Measurements from ENCODE around the gene CACNA1H.

CACNA1H gene

GRCh38 chr16:1145383-1146100 is 7.4 kb upstream of the CACNA1H start:
- TF ChIP-seq, protein P1, sequence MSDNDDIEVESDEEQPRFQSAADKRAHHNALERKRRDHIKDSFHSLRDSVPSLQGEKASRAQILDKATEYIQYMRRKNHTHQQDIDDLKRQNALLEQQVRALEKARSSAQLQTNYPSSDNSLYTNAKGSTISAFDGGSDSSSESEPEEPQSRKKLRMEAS (IDR thresholded peaks at IDR 0.05; ENCODE audit: low read depth, low read length), result no peak
- TF ChIP-seq, protein P2, sequence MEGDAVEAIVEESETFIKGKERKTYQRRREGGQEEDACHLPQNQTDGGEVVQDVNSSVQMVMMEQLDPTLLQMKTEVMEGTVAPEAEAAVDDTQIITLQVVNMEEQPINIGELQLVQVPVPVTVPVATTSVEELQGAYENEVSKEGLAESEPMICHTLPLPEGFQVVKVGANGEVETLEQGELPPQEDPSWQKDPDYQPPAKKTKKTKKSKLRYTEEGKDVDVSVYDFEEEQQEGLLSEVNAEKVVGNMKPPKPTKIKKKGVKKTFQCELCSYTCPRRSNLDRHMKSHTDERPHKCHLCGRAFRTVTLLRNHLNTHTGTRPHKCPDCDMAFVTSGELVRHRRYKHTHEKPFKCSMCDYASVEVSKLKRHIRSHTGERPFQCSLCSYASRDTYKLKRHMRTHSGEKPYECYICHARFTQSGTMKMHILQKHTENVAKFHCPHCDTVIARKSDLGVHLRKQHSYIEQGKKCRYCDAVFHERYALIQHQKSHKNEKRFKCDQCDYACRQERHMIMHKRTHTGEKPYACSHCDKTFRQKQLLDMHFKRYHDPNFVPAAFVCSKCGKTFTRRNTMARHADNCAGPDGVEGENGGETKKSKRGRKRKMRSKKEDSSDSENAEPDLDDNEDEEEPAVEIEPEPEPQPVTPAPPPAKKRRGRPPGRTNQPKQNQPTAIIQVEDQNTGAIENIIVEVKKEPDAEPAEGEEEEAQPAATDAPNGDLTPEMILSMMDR (IDR thresholded peaks at IDR 0.05; ENCODE audit: low read depth, low read length), result no peak
- TF ChIP-seq POLR2A (IDR thresholded peaks at IDR 0.05; ENCODE audit: extremely low read depth, insufficient read length) (no peak), MYC (IDR thresholded peaks at IDR 0.05; ENCODE audit: low read depth, low read length) (no peak)
- no peak for DNase-seq (ENCODE audit: low read depth)
- H3K4me3 ChIP-seq (ENCODE audit: low read depth, low read length), result no peak overlapping the region

- no peak overlapping the region for H3K4me3 ChIP-seq (ENCODE audit: low read depth, low read length)
- DNase-seq (ENCODE audit: low read depth), result no peak
- TF ChIP-seq POLR2A (IDR thresholded peaks at IDR 0.05; ENCODE audit: extremely low read depth, insufficient read length) (no peak), MYC (IDR thresholded peaks at IDR 0.05; ENCODE audit: low read depth, low read length) (no peak)
- TF ChIP-seq, protein P2 (IDR thresholded peaks at IDR 0.05; ENCODE audit: low read depth, low read length), result no peak
- TF ChIP-seq, protein P1 (IDR thresholded peaks at IDR 0.05; ENCODE audit: low read depth, low read length), result no peak
Observed at GRCh38 chr16:1146409-1146808, 6.5 kb upstream of the CACNA1H start.

GRCh38 chr16:1147027-1147426 is 5.9 kb upstream of the CACNA1H start:
- H3K4me3 ChIP-seq (ENCODE audit: low read depth, low read length), result no peak overlapping the region
- TF ChIP-seq, protein P2 (IDR thresholded peaks at IDR 0.05; ENCODE audit: low read depth, low read length), result no peak
- TF ChIP-seq, protein P1 (IDR thresholded peaks at IDR 0.05; ENCODE audit: low read depth, low read length), result no peak
- no peak for TF ChIP-seq MYC (IDR thresholded peaks at IDR 0.05; ENCODE audit: low read depth, low read length)
- no peak for DNase-seq (ENCODE audit: low read depth)

- H3K4me3 ChIP-seq (ENCODE audit: low read depth, low read length), result no peak overlapping the region
- DNase-seq (ENCODE audit: low read depth), result no peak
- TF ChIP-seq, protein P1 (IDR thresholded peaks at IDR 0.05; ENCODE audit: low read depth, low read length), result no peak
- TF ChIP-seq MYC (IDR thresholded peaks at IDR 0.05; ENCODE audit: low read depth, low read length) (no peak), POLR2A (IDR thresholded peaks at IDR 0.05; ENCODE audit: extremely low read depth, insufficient read length) (no peak)
- TF ChIP-seq, protein P2 (IDR thresholded peaks at IDR 0.05; ENCODE audit: low read depth, low read length), result no peak
Observed at GRCh38 chr16:1149101-1149636, 3.7 kb upstream of the CACNA1H start.

GRCh38 chr16:1150511-1150982 is 2.4 kb upstream of the CACNA1H start:
- DNase-seq (ENCODE audit: low read depth), result peak; percentile 38
- TF ChIP-seq POLR2A (IDR thresholded peaks at IDR 0.05; ENCODE audit: extremely low read depth, insufficient read length) (no peak), MYC (IDR thresholded peaks at IDR 0.05; ENCODE audit: low read depth, low read length) (no peak)
- TF ChIP-seq, protein P1 (IDR thresholded peaks at IDR 0.05; ENCODE audit: low read depth, low read length), result no peak
- TF ChIP-seq, protein P2 (IDR thresholded peaks at IDR 0.05; ENCODE audit: low read depth, low read length), result no peak
- no peak overlapping the region for H3K4me3 ChIP-seq (ENCODE audit: low read depth, low read length)
